HG03460 (cell line): ENCODE data around the gene PPM1L.
"Not testable (repeated sequence)": the region's sequence is repeated elsewhere in the genome, so short reads cannot be mapped to it uniquely, and the experiment has no call there.

ENCODE experiments used
- ATAC-seq: cut with Tn5 transposase; IDR thresholded peaks from one replicate; pipeline ENCODE4 v1.9.1; 2021; ENCODE audit not compliant: unreplicated experiment

PPM1L gene

DNA sequence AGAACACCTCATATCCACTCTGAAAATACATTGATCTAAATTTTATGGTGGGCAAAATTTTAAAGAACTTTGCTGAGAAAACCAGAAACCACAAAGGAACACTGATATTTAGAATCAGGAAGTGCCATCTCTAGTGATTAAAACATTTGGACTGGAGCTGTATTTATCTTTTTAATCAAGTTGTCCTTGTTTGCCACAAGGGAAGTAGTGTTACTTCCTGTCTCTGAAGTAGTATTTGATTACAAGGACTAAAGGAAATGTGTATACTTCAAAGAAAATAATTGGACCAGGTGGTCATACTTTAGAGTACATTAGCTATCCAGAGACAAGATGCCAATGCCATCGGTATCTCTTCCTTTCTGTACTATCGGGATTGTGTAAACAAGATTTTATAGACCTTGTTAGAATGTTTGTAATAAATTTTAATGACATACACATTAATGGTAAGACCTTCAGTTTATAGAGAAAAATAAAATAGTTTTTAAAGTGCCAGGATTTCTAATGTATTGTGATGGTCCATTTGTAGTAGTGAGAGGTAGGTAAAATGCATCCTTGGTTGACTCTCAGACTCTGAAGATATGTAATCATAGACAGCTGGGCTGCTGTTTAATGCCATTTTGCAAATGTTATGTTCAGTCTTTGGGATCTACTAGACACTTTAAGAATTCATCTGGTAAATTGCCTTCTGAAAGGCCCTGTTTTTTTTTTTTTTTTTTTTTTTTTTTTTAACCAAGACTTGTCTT, 217.2 kb downstream of the PPM1L start:
- ATAC-seq: no peak

DNA sequence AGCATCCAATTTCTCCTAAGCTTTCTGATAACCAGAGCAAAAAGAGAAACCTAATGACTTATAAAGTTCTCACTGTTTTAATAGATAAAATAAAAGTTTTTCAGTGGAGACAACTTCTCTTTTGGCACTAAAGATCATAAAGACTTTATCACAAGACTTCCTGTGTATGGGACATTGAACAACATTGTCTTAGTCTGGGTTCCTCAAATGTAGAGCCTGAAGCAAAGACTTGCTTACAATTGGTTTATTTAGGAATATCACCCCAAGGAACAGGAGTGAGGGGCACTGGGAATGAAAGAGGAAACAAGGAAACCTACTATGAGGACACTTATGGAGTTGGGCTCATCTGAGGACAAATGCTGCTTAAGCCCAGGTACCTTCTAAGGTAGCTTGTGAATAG, 221.7 kb downstream of the PPM1L start:
- ATAC-seq: no peak

DNA sequence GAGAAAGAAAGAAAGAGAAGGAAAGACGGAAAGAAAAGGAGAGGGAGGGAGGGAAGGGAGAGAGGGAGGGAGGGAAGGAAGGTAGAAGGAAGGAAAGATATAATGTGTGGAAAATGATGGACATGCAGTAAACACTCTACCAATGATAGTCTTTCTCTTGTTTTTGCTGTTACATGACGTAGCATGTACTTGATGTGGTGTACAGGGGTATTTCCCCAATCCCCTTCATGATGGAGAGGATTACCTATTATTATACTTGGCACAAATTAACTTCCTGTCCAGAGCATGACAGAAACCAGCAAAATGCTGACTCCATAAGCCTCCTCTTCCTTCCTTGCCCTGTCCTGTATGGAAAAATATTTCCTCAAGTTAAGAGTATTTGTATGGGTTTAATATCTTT, 224.7 kb downstream of the PPM1L start:
- peak; percentile 60 for ATAC-seq

DNA sequence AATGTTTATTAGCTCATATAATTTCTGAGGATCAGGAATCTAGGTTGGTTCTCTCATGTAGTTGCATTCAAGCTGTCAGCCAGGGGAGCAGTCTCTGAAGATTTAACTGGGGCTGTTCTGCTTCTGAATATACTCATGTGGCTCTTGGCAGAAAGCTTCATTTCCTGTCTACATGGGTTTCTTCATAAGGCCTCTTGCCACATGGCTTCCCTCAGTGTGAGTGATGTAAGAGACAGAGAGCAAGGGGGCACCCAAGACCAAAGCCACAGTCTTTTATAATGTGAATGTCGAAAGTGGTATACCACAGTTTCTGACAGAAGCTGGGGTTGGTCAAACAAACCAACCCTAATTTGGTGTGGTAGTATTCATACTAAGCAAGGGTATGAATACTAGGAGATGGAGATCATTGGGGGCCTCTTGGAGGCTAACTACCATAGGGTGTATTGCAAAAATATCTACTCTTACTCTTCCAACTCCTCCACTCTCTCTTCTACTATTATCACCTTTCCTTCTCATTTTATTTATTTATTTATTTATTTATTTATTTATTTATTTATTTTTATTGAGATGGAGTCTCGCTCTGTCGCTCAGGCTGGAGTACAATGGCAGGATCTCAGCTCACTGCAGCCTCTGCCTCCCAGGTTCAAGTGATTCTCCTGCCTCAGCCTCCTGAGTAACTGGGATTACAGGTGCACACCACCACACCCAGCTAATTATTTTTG, 225.3 kb downstream of the PPM1L start:
- peak; percentile 94 for ATAC-seq

DNA sequence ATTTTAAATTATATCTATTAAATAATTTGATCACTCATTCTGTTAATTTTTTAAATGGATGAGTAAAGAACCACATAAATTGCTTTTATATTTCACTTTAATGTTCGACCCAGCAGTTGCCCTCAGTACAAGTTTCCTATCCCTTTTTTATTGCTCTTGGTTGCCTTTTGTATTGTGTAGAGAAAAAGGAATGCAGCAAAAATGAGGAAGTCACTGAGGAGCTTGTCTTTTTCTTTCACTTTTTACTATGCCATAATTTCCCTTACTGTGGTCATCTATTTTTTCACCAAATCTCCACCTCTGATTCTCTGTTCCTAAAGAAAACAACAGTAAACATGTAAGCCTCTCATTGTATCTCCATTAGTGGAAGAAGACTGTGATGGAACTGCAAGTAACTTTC, 226.5 kb downstream of the PPM1L start:
- no peak for ATAC-seq

DNA sequence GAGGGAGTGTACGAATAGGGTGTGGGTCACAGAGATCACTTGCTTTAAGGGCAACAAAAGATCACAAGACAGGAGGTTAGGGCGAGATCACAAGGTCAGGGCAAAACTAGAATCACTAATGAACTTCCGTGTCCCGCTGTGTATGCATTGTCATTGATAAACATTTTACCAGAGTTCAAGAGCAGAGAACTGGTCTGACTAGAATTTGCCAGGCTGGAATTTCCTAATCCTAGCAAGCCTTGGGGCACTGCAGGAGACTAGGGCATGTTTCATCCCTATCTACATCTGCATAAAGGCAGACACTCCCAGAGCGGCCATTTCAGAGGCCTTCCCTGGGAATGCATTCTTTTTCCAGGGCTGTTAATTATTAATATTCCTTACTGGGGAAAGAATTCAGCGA, 227.9 kb downstream of the PPM1L start:
- not testable (repeated sequence) for ATAC-seq

DNA sequence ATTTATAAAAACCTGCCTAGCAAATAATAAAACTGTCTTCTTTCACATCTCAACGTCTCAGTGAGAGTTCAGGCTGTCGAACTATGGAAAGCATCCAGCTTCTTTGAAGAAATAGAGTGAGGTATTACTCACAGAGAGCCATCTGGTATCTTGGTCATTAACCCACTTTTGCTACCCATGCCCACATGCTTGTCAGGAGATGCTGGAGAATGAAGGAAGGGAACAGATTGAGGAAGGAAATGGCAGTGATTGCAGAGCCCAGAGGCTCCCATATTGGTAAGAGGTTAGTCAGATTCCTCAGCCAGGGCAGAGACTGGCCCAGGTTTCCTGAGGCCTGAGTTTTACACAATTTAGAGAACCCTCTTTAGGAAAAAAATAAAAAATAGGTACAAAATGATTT, 230.0 kb downstream of the PPM1L start:
- no peak for ATAC-seq

DNA sequence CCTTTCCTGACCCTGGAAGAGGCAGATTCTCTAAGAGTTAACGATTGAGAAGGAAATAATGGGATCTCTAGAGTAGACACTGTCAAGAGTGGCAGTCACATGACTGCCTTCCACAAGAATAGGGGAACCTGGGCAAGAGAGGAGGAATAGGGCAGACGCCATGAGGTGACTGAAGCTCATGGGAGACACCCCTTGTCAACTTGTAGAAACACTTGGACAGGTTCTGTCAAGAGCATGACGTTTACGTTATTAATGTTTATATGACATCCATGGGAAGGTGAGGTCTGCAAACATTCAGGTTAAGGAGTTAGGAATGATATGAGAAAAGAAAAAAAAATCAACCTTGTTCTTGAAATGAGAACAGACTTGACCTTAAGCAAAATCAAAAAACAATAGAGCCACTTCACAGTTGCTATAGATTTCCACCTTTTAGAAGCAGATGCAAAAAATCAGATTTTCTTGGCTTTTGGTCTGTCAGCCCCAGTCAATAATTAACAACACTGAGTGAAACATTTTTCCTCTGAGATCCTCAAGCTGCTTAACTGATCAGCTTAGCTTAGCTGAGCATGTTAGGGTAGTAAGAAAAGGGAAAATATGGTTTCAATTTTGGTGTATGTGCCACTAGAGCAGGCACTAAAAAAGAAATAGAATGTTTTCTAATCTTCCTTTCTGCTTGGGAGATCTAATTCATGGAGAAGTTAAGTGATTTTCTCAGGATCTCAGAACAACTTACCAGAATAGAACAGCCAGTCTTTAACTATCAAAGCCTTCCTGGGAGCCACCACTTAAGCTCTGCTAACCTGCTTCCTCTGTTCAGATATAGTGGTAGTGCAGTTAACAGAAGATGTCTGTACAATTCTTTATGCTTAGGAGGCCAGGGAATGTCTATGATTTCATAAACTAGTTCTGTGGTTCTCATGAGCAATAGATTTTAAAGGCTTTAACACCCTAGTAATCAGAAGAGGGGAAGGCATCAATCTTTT, 232.2 kb downstream of the PPM1L start:
- peak; percentile 62 for ATAC-seq

DNA sequence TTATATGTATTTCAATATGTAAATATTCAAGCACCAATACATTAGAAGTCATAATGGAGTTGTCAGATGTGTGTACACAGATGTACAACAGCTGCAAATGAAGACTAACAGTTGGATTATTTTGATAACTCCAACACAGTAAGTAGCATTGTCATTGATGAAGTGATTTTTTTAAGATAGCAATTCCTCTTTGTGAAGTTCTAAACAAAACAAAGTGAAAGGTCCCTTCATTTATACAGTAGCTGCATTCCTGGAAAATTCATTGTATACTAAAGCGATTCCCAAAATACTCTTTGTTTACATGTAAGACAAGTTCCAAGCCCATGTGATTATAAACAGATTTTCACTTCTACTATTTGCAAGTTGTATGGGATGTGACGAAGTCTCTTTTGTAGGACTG, 234.4 kb downstream of the PPM1L start:
- no peak for ATAC-seq

DNA sequence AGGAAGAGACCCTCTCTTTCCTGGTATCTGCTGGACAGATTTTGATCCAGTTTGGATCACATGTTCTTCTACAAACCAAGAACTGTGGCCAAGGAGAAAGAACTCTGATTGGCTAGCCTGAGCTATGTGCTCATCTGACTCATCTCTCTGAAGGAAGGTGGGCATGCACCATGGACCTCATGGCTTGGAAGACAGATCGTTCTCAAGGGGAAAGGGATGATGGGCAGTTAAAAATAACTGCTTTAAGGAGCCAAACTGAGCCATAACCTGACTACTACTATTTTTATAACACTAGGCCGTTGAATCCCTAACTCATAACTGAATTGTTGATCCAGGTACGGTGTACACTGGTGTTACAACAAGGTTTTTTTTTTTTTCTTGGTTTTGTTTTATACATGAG, 236.7 kb downstream of the PPM1L start:
- ATAC-seq: no peak

DNA sequence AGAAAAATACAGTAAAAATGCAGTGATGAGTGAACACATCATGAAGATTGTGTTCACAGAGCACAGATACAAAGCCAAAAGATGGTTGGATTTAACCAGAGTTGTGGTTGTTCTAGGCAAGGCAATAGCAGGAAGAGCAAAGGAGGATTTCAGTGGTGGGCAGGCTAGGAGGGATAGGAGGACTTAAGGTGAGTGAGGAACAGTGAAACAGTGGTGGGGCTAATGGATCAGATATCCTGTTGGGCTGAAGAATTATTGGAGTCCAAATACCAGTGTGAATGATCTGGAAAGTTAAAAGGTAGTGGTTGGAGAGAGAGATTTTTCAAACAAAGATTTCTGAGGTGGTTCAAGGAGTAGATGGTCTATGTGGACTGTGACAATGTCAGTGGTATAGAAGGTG, 240.8 kb downstream of the PPM1L start:
- no peak for ATAC-seq

DNA sequence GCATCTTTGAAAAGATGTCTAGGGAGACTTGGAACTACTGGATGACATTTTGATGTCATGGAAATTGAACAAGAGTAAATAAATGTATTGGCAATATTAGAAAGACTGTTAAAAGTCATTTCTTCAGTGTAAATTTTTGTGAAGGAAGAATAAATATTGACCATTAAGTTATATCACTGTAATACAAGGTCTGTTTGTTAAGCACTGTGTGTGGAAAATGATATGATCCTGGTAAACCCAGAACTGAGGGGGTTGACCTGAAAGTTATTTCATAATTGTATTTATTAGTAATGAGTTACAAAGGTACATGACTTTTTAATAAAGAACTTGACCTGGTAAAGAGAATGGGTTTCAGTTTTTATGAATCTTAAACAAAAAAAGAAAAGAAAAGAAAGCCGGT, 242.6 kb downstream of the PPM1L start:
- ATAC-seq: no peak

DNA sequence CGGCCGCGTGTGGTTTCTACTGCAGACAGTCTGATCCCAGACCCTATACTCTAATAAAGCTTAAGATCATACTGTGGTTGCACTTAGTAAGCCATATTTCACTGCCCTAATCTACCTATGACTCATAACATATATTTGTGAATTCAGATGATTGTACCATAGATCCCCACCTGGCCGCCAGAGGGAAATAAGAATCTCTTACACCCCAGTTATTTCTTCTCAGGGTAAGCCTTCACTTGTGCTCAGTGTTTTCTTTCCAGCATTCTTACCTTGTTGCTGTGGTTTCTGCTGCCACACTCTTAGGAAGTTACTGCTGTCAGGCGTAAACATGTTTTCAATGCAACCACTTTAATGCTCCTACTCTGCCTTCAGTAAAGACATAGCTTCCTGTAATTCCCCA, 243.2 kb downstream of the PPM1L start:
- ATAC-seq: no peak

DNA sequence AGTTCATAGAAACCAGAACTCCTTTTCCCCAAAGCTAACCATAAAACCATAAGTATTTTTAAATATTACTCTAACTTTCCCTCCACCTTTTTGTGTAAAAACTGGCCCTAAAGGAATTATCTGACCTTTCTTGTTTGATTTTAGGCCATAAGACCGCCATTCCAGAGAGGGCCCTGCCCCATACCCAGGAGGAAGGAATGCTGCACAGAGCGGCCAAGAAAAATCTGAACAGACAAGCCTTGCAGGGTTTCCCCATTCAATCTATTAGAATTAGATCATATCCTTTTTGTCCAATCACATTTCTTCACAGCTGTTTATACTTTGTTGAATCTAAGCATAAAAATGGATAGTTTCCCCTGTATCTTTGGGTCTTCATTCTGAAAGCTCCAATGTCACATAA, 252.1 kb downstream of the PPM1L start:
- ATAC-seq: no peak

DNA sequence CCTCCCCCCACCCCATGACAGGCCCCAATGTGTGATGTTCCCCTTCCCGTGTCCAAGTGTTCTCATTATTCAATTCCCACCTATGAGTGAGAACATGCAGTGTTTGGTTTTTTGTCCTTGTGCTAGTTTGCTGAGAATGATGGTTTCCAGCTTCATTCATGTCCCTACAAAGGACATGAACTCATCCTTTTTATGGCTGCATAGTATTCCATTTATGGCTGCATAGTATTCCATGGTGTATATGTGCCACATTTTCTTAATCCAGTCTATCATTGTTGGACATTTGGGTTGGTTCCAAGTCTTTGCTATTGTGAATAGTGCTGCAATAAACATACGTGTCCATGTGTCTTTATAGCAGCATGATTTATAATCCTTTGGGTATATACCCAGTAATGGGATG, 254.1 kb downstream of the PPM1L start:
- not testable (repeated sequence) for ATAC-seq

DNA sequence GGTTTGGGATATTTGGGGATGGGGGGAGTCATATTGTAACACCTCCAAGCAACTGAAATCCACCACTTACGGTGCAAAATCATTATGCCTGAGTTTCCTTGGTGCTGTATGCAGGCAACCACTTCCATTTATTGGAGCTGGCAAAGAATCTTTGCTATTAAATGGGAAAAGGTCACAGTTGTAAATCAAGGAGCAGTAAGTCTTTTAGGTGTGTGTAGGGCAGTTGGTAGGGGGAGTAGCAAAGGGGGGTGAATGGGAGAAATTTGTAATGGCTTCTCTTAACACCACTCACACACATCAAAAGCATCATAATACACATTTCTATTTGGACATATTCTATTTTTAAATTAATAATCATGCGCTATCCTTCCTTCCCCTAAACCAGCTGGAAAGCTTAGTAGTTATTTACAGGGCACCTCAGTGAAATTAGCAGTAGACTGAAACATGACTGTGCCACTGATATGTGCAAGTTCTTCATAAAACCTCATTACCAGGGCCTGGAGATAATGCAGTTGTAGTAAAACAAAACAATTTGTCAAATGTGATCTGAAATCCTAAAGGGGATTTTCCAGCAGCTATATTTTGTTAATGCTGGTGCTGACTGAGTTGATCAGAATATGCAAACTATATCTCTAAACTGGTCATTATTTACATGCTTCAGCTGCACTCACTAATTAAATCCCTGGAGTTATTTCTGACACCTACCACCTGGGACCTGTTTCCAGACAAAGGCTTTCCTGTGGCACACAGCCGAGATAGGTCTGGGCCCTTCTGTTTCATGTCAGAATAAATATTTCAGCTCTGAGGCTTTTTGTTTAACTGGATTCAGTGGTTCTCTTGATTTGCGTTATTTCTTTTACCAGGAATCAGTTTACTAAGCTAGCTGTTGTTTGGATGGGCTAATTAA, 259.1 kb downstream of the PPM1L start:
- no peak for ATAC-seq

DNA sequence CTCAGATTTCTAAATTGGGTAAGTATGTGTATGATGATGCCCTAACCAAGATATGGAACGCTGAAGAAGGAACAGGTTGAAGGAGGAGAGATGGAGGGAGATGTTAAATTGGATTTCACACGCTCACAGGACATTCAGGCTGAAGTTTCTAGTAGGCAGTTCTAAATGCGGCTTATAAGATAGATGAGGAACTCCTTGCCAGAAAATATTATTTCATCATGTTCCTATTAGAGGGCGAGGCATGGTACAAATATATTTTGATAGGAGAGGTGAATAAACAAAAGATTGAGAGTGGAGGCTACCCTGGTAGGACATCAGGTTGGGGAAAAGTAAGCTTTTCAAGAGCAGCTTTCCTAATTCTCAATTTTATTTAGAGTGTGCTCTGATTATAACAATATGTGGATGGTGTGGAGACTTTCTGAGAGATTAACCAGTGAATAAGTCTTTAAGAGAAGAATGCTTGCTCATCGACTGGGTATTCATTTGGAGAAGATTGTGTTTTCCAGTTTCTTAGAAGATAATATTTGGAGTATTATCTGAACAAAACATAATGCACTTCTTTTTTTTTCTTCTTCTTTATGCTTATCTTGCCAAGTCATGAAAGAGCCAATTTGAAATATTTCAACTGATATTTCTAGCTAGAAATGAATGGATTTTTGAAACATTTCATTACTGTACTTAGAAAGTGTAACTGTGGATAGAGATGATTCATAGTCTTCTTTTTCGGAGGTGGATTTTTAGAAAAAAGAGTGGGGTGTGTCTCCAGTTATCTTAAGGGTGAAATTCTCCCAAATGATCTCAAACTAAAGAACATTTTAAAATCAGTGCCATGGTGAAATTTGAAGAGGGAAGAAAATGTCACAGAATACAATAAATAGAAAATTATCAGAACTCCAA, 260.6 kb downstream of the PPM1L start:
- no peak for ATAC-seq

DNA sequence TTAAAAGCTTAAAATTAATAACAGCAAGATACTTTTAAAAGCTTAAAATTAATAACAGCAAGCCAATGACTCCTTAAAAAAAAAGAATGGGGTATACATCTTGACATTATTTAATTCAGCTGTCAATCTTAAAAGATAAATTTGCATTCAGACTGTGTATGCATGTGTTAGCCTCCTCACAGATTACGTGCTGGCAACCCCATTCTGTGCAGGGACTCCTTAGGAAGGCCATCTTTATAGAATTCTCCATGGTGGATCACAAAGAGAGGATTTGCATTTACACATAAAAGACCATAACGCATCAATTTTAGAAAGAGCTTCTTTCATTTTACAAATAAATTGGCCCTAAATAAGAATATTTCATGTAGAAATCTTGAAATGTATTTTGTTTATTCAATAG, 261.9 kb downstream of the PPM1L start:
- no peak for ATAC-seq

DNA sequence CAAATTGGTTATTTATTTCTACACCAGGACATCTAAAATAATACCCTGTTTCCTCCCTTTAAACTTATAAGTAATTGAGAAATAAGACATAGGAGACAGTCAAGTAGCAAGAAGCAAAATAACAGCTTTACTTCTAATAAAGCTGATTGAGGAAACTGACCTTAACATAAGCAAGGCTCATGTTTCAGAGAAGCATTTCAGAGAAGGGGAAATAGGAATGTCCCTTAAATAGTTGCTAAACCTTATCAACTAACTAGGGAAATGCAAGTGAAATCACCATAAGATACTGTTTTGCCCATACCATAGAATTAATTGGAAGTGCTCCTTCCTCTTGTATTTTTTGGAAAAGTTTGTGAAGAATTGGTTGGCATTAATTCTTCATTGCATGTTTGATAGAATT, 264.2 kb downstream of the PPM1L start:
- no peak for ATAC-seq

DNA sequence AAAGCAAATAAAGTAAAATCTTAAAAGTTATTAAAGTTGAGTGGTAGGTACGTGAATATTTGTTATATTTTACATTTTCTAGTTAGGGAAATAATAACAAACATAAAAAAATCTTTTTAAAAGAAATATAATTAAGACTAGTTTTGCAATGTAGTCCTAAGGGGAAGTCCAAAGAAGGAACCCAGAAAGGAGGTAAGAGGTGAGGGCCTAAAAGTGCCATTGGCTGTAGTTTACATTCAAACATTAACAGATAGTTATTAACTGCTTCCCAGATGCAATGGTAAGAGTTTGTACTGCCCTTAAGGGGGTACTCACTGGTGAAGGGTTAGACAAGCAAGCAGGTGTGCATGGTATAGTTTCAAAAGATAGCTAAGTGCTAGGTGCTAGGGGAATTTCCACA, 269.9 kb downstream of the PPM1L start:
- ATAC-seq: no peak
